WTC11 (cell line): Measurements from ENCODE around the gene C22orf23.

ENCODE experiments used
- CBFB ChIP-seq: sonication (generic); formaldehyde crosslinking; IDR thresholded peaks from 2 replicates; pipeline ENCODE4 v1.8.1; 2022; ENCODE audit warnings: mild to moderate bottlenecking, low read depth, missing genetic modification reagents
- IRF2 ChIP-seq: sonication (generic); formaldehyde crosslinking; IDR thresholded peaks from 2 replicates; pipeline ENCODE4 v1.8.0; 2022; ENCODE audit warnings: low read depth, missing genetic modification reagents, borderline replicate concordance
- NR3C1 ChIP-seq: sonication (generic); formaldehyde crosslinking; conservative IDR thresholded peaks from 2 replicates; pipeline ENCODE4 v1.8.1; 2023; ENCODE audit warnings: low read depth, mild to moderate bottlenecking, missing genetic modification reagents
- ZNF121 ChIP-seq: sonication (generic); formaldehyde crosslinking; IDR thresholded peaks from 2 replicates; pipeline ENCODE4 v1.8.0; 2023; ENCODE audit warnings: missing genetic modification reagents
- TF ChIP-seq, protein P1 (sequence below): fragments of 200-600 bp; IDR thresholded peaks from 2 replicates; pipeline ENCODE4 v1.8.0; 2022; ENCODE audit warnings: antibody characterized with exemption
- TF ChIP-seq, protein P2 (sequence below): sonication (generic); formaldehyde crosslinking; IDR thresholded peaks from 2 replicates; pipeline ENCODE4 v1.8.0; 2022; ENCODE audit warnings: mild to moderate bottlenecking, missing genetic modification reagents
- TF ChIP-seq, protein P3 (sequence below): sonication (generic); formaldehyde crosslinking; conservative IDR thresholded peaks from 2 replicates; pipeline ENCODE4 v1.8.1; 2023; ENCODE audit warnings: mild to moderate bottlenecking, low read depth, missing genetic modification reagents, moderate library complexity
- TF ChIP-seq, protein P4 (sequence below): sonication (generic); formaldehyde crosslinking; IDR thresholded peaks from 2 replicates; pipeline ENCODE4 v1.8.1; 2023; ENCODE audit warnings: mild to moderate bottlenecking, missing genetic modification reagents, borderline replicate concordance

DNA sequence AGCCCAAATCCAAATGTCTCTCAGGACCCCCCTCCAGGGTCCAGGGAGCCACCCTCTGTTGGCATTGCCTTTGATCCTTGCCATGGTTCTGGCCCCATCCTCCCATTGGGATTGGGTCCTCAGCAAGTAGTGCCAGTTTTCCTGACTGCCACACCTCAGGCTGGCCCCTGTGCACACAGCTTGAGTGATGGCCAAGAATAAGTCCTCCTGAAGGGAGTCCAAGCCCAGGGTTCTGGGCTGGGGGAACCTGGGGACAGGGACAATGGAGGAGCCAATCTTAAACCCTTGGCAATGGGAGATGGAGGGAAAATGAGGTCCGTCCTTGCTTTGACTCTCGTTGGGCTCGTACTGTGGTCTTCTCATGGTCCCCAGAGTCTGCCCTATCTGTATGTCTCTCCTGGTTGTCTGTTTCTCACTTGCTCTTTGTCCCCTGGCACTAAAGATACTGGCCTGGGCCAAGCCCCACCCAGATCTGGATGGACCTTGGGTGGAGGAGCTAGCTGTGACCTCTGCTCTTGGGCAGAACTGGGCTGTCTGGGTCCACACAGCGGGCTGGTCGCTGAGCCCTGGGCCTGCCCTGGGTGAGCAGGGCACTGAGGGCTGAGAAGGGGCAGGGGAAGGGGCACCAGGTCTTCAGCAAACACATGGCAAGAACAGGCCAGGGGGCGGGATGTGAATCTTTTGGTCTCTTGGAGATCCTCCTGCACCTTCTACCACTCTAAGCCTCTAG, 28.0 kb upstream of the C22orf23 start:
- TF ChIP-seq, protein P1, sequence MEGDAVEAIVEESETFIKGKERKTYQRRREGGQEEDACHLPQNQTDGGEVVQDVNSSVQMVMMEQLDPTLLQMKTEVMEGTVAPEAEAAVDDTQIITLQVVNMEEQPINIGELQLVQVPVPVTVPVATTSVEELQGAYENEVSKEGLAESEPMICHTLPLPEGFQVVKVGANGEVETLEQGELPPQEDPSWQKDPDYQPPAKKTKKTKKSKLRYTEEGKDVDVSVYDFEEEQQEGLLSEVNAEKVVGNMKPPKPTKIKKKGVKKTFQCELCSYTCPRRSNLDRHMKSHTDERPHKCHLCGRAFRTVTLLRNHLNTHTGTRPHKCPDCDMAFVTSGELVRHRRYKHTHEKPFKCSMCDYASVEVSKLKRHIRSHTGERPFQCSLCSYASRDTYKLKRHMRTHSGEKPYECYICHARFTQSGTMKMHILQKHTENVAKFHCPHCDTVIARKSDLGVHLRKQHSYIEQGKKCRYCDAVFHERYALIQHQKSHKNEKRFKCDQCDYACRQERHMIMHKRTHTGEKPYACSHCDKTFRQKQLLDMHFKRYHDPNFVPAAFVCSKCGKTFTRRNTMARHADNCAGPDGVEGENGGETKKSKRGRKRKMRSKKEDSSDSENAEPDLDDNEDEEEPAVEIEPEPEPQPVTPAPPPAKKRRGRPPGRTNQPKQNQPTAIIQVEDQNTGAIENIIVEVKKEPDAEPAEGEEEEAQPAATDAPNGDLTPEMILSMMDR, result no peak
- TF ChIP-seq ZNF121 (CRISPR knock-in tag) (no peak), NR3C1 (no peak), IRF2 (no peak), CBFB (CRISPR knock-in tag) (no peak)
- TF ChIP-seq, protein P2, sequence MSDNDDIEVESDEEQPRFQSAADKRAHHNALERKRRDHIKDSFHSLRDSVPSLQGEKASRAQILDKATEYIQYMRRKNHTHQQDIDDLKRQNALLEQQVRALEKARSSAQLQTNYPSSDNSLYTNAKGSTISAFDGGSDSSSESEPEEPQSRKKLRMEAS (CRISPR knock-in tag), result no peak
- TF ChIP-seq, protein P3, sequence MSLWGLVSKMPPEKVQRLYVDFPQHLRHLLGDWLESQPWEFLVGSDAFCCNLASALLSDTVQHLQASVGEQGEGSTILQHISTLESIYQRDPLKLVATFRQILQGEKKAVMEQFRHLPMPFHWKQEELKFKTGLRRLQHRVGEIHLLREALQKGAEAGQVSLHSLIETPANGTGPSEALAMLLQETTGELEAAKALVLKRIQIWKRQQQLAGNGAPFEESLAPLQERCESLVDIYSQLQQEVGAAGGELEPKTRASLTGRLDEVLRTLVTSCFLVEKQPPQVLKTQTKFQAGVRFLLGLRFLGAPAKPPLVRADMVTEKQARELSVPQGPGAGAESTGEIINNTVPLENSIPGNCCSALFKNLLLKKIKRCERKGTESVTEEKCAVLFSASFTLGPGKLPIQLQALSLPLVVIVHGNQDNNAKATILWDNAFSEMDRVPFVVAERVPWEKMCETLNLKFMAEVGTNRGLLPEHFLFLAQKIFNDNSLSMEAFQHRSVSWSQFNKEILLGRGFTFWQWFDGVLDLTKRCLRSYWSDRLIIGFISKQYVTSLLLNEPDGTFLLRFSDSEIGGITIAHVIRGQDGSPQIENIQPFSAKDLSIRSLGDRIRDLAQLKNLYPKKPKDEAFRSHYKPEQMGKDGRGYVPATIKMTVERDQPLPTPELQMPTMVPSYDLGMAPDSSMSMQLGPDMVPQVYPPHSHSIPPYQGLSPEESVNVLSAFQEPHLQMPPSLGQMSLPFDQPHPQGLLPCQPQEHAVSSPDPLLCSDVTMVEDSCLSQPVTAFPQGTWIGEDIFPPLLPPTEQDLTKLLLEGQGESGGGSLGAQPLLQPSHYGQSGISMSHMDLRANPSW, result no peak
- TF ChIP-seq, protein P4, sequence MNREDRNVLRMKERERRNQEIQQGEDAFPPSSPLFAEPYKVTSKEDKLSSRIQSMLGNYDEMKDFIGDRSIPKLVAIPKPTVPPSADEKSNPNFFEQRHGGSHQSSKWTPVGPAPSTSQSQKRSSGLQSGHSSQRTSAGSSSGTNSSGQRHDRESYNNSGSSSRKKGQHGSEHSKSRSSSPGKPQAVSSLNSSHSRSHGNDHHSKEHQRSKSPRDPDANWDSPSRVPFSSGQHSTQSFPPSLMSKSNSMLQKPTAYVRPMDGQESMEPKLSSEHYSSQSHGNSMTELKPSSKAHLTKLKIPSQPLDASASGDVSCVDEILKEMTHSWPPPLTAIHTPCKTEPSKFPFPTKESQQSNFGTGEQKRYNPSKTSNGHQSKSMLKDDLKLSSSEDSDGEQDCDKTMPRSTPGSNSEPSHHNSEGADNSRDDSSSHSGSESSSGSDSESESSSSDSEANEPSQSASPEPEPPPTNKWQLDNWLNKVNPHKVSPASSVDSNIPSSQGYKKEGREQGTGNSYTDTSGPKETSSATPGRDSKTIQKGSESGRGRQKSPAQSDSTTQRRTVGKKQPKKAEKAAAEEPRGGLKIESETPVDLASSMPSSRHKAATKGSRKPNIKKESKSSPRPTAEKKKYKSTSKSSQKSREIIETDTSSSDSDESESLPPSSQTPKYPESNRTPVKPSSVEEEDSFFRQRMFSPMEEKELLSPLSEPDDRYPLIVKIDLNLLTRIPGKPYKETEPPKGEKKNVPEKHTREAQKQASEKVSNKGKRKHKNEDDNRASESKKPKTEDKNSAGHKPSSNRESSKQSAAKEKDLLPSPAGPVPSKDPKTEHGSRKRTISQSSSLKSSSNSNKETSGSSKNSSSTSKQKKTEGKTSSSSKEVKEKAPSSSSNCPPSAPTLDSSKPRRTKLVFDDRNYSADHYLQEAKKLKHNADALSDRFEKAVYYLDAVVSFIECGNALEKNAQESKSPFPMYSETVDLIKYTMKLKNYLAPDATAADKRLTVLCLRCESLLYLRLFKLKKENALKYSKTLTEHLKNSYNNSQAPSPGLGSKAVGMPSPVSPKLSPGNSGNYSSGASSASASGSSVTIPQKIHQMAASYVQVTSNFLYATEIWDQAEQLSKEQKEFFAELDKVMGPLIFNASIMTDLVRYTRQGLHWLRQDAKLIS (CRISPR knock-in tag), result no peak
